A549 treated with CpdA at 1 μM for 4 hours (cell line): ENCODE data around the gene GPR173. TPM values are rescaled to one million over a fixed set of nuclear protein-coding genes. Genes with fewer than 3 reads are reported as not detected.

Experiments
- total RNA-seq: library from RNA; stranded (reverse); fragments of 200-300 nt; extraction: Qiagen RNA extraction; gene quantifications from 5 replicates; pipeline ENCODE4 v1.2.3, GENCODE V29; 2022; ENCODE audit warnings: low read depth

The GPR173 gene
- total RNA-seq = not detected in 5 replicates

GRCh38 chrX:53048169-53049126, at the start of gene GPR173:
Gene GPR173, plus strand, starts transcription at chrX:53048789. Its CDS starts 27,833 bp downstream, at chrX:53076622.

GRCh38 chrX:53081925-53082772, 33.6 kb downstream of the GPR173 start, which contains the start of gene TSPYL2:
Gene TSPYL2, plus strand, starts transcription at chrX:53082367. Its CDS starts 132 bp downstream, at chrX:53082499.

GRCh38 chrX:53093748-53094581, 45.4 kb downstream of the GPR173 start, which contains the start of gene KANTR:
Gene KANTR, plus strand, starts transcription at chrX:53094142. Its CDS starts 30,131 bp downstream, at chrX:53124273.

Other genes starting within 250 kb of the GPR173 start
- not detected in 5 replicates for gene XAGE5, start 237.5 kb upstream of the GPR173 start, total RNA-seq
- not detected in 5 replicates for gene XAGE3, start 180.7 kb upstream of the GPR173 start, total RNA-seq
- gene FAM156B, start 151.5 kb upstream of the GPR173 start, total RNA-seq = 8.7 to 17.5 TPM (median 12.3 TPM) in 5 replicates
- 13.2 to 17.6 TPM (median 13.7 TPM) in 5 replicates for gene FAM156A, start 90.3 kb upstream of the GPR173 start, total RNA-seq
- 9.3 to 10.4 TPM (median 9.5 TPM) in 5 replicates for gene TSPYL2, start 33.6 kb downstream of the GPR173 start, total RNA-seq
- 1.4 to 1.6 TPM (median 1.4 TPM) in 5 replicates for gene KANTR, start 45.4 kb downstream of the GPR173 start, total RNA-seq
- gene KDM5C, start 176.4 kb downstream of the GPR173 start, total RNA-seq = 47.6 to 58.0 TPM (median 56.6 TPM) in 5 replicates
- 32.1 to 43.5 TPM (median 38.3 TPM) in 5 replicates for gene IQSEC2, start 232.8 kb downstream of the GPR173 start, total RNA-seq